SK-N-SH (cell line): ENCODE data around the gene PPP2R5C.

Source experiments
- GABPA ChIP-seq: IDR thresholded peaks from 2 replicates; pipeline ENCODE4 v1.4.0; 2012; ENCODE audit warnings: low read depth, mild to moderate bottlenecking
- TF ChIP-seq, protein P1 (sequence below): IDR thresholded peaks from 2 replicates; pipeline ENCODE4 v1.4.0; 2012; ENCODE audit warnings: low read depth
- TF ChIP-seq, protein P2 (sequence below): IDR thresholded peaks from 2 replicates; pipeline ENCODE4 v1.6.1; 2012; ENCODE audit warnings: mild to moderate bottlenecking, low read depth, low read length, moderate library complexity
- TF ChIP-seq, protein P3 (sequence below): fragments of 200-600 bp; sonication (generic); IDR thresholded peaks from 2 replicates; pipeline ENCODE4 v1.6.1; 2017; ENCODE audit warnings: antibody characterized with exemption, mild to moderate bottlenecking, moderate library complexity

DNA sequence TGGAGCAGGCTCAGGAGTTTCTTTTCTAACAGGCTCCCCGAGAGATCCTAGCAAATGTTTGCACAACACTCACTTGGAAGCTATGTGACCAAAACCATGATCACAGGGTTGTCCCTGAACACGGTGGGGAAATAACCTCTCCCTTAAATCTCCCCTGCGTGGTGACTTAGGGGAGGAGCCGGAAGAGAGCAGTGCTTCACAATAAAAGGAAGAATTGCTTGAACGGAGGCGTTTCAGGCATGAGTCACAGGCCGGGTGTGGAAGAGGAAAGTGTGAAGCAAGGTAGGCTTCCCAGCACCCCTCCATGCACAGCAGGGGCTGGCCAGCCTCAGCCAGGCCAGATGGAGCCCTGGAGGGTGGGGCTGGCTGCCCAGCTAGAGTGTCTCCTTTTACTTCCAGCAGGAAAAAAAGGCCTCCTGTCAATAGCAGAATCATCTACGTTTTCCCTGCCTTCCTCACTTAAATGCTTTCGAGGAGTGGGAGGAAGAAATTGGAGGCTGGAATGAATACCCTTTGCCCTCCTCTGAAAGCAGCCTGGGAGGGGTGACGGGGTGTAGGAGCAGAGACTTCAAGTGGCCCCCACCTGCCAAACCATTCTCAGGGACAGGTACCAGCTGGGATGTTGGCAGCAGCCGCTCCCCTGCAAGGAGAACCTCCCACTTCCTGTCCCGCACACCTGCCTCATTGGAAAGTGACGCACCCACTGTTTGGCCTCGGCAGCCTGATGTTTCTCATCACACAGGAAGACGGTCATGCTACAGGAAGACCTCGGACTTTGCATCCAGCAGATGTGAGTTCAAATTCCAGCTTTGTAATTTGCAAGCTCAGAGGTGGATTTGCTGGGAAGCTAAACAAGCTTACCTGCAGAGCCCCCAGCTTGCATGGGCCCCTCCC, 30.1 kb upstream of the PPP2R5C start:
- no peak for TF ChIP-seq GABPA
- TF ChIP-seq, protein P1, sequence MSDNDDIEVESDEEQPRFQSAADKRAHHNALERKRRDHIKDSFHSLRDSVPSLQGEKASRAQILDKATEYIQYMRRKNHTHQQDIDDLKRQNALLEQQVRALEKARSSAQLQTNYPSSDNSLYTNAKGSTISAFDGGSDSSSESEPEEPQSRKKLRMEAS, result no peak
- TF ChIP-seq, protein P2, sequence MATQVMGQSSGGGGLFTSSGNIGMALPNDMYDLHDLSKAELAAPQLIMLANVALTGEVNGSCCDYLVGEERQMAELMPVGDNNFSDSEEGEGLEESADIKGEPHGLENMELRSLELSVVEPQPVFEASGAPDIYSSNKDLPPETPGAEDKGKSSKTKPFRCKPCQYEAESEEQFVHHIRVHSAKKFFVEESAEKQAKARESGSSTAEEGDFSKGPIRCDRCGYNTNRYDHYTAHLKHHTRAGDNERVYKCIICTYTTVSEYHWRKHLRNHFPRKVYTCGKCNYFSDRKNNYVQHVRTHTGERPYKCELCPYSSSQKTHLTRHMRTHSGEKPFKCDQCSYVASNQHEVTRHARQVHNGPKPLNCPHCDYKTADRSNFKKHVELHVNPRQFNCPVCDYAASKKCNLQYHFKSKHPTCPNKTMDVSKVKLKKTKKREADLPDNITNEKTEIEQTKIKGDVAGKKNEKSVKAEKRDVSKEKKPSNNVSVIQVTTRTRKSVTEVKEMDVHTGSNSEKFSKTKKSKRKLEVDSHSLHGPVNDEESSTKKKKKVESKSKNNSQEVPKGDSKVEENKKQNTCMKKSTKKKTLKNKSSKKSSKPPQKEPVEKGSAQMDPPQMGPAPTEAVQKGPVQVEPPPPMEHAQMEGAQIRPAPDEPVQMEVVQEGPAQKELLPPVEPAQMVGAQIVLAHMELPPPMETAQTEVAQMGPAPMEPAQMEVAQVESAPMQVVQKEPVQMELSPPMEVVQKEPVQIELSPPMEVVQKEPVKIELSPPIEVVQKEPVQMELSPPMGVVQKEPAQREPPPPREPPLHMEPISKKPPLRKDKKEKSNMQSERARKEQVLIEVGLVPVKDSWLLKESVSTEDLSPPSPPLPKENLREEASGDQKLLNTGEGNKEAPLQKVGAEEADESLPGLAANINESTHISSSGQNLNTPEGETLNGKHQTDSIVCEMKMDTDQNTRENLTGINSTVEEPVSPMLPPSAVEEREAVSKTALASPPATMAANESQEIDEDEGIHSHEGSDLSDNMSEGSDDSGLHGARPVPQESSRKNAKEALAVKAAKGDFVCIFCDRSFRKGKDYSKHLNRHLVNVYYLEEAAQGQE, result no peak
- TF ChIP-seq, protein P3, sequence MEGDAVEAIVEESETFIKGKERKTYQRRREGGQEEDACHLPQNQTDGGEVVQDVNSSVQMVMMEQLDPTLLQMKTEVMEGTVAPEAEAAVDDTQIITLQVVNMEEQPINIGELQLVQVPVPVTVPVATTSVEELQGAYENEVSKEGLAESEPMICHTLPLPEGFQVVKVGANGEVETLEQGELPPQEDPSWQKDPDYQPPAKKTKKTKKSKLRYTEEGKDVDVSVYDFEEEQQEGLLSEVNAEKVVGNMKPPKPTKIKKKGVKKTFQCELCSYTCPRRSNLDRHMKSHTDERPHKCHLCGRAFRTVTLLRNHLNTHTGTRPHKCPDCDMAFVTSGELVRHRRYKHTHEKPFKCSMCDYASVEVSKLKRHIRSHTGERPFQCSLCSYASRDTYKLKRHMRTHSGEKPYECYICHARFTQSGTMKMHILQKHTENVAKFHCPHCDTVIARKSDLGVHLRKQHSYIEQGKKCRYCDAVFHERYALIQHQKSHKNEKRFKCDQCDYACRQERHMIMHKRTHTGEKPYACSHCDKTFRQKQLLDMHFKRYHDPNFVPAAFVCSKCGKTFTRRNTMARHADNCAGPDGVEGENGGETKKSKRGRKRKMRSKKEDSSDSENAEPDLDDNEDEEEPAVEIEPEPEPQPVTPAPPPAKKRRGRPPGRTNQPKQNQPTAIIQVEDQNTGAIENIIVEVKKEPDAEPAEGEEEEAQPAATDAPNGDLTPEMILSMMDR, result no peak
